Measurements from ENCODE around the gene GDF7.

DNA sequence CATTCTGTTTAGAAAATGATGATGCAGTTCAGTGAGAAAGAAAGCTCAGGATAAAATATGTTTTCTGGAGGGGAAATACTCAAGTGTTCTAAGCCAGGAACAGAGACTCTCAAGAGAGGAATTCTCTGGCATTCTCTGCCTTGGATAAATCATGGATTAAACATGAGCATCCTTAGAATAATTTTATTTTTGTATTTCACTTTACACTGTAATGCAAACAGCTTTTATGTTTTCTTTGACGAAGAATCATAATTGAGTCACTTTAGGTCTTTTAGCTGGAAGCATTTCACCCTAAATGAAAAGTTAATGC is 11.1 kb downstream of the GDF7 start:
- TF ChIP-seq EZH2 (IDR thresholded peaks at IDR 0.05; ENCODE audit: borderline replicate concordance, low read length): no peak
- TF ChIP-seq, protein P1, sequence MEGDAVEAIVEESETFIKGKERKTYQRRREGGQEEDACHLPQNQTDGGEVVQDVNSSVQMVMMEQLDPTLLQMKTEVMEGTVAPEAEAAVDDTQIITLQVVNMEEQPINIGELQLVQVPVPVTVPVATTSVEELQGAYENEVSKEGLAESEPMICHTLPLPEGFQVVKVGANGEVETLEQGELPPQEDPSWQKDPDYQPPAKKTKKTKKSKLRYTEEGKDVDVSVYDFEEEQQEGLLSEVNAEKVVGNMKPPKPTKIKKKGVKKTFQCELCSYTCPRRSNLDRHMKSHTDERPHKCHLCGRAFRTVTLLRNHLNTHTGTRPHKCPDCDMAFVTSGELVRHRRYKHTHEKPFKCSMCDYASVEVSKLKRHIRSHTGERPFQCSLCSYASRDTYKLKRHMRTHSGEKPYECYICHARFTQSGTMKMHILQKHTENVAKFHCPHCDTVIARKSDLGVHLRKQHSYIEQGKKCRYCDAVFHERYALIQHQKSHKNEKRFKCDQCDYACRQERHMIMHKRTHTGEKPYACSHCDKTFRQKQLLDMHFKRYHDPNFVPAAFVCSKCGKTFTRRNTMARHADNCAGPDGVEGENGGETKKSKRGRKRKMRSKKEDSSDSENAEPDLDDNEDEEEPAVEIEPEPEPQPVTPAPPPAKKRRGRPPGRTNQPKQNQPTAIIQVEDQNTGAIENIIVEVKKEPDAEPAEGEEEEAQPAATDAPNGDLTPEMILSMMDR (conservative IDR thresholded peaks at IDR 0.05 in 1 of 2, IDR thresholded peaks at IDR 0.05 in 1 of 2; ENCODE audit: extremely low read depth in 1 of 2, insufficient read depth in 1 of 2, low read depth in 1 of 2, low read length in 2 of 2): no peak
